GM18951 (cell line): ENCODE results near the gene TF.

Experiments used
- POLR2A ChIP-seq: IDR thresholded peaks from 4 replicates; pipeline ENCODE4 v1.6.1; 2011; ENCODE audit warnings: mild to moderate bottlenecking; ENCODE audit not compliant: insufficient read length, insufficient read depth; ENCODE audit errors: extremely low read depth
- in situ Hi-C: fragments of 300-500 bp; cut with MboI; formaldehyde crosslinking; loops from one replicate; pipeline ENCODE4 v1.12.0; 2022; ENCODE audit warnings: low sequenced_read_pairs, mixed read lengths, inconsistent platforms; ENCODE audit not compliant: unreplicated experiment

The TF gene

GRCh38 chr3:133834621-133835417 is 88.6 kb downstream of the TF start:
- in situ Hi-C loops = no loop called here
- TF ChIP-seq POLR2A = no peak

- in situ Hi-C loops = no loop called here
- no peak for TF ChIP-seq POLR2A
Observed at GRCh38 chr3:133835418-133835743, 89.2 kb downstream of the TF start.

- TF ChIP-seq POLR2A = no peak
- in situ Hi-C loops = no loop called here
Observed at GRCh38 chr3:133835961-133836360, 89.8 kb downstream of the TF start.

GRCh38 chr3:133836497-133837158 is 90.4 kb downstream of the TF start:
- in situ Hi-C loops = no loop called here
- no peak for TF ChIP-seq POLR2A

GRCh38 chr3:133837487-133838295 is 91.5 kb downstream of the TF start:
- TF ChIP-seq POLR2A = no peak
- in situ Hi-C loops = no loop called here

- in situ Hi-C loops = no loop called here
- TF ChIP-seq POLR2A = no peak
Observed at GRCh38 chr3:133838296-133838789, 92.2 kb downstream of the TF start.

GRCh38 chr3:133838916-133839800 is 93.0 kb downstream of the TF start:
- in situ Hi-C loops = no loop called here
- no peak for TF ChIP-seq POLR2A

GRCh38 chr3:133840055-133840737 is 94.0 kb downstream of the TF start:
- TF ChIP-seq POLR2A = no peak

GRCh38 chr3:133840767-133841166 is 94.6 kb downstream of the TF start:
- no peak for TF ChIP-seq POLR2A
- in situ Hi-C loops = no loop called here

More at GRCh38 chr3:133840055-133840737, 94.0 kb downstream of the TF start:
- in situ Hi-C loops = no loop called here

GRCh38 chr3:133841196-133841595 is 95.0 kb downstream of the TF start:
- no peak for TF ChIP-seq POLR2A
- in situ Hi-C loops = no loop called here

GRCh38 chr3:133842158-133842557 is 96.0 kb downstream of the TF start:
- no peak for TF ChIP-seq POLR2A
- in situ Hi-C loops = no loop called here

- no peak for TF ChIP-seq POLR2A
- in situ Hi-C loops = no loop called here
Observed at GRCh38 chr3:133843634-133844033, 97.4 kb downstream of the TF start.
